ENCODE measurements around the gene PARP14. TPM values are rescaled to one million over a fixed set of nuclear protein-coding genes. Genes with fewer than 3 reads are reported as not detected.

PARP14 gene
- total and polyA plus RNA-seq, 10 of the 15 experiments (the other 5 are each of a cell fraction or from before 2014, with no cell fraction given), result 21.6 to 189 (median 92.7) TPM

- CTCF ChIA-PET, result no interaction called here
- Histone ChIP-seq H2AFZ (ENCODE audit: control insufficient read depth, low read depth, low read length) (no peak overlapping the region), H3K4me3 (no peak overlapping the region)
Observed at GRCh38 chr3:122671553-122671952, 9.1 kb upstream of the PARP14 start.

More at GRCh38 chr3:122671553-122671952, 9.1 kb upstream of the PARP14 start:
- TF ChIP-seq E2F4 (IDR thresholded peaks at IDR 0.05; ENCODE audit: low read depth, low read length), result no peak
- TF ChIP-seq SUZ12 (IDR thresholded peaks at IDR 0.05; ENCODE audit: unreplicated experiment), result no peak
- no peak for TF ChIP-seq ZNF592 (IDR thresholded peaks at IDR 0.05)
- TF ChIP-seq NFYA (IDR thresholded peaks at IDR 0.05; ENCODE audit: borderline replicate concordance, low read depth, low read length), result no peak
- TF ChIP-seq, protein P1, sequence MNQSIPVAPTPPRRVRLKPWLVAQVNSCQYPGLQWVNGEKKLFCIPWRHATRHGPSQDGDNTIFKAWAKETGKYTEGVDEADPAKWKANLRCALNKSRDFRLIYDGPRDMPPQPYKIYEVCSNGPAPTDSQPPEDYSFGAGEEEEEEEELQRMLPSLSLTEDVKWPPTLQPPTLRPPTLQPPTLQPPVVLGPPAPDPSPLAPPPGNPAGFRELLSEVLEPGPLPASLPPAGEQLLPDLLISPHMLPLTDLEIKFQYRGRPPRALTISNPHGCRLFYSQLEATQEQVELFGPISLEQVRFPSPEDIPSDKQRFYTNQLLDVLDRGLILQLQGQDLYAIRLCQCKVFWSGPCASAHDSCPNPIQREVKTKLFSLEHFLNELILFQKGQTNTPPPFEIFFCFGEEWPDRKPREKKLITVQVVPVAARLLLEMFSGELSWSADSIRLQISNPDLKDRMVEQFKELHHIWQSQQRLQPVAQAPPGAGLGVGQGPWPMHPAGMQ (IDR thresholded peaks at IDR 0.05; ENCODE audit: borderline replicate concordance), result no peak
- TF ChIP-seq BACH1 (IDR thresholded peaks at IDR 0.05; ENCODE audit: borderline replicate concordance), result no peak
- TF ChIP-seq ZNF207 (IDR thresholded peaks at IDR 0.05; ENCODE audit: borderline replicate concordance), result no peak
- no peak for TF ChIP-seq NBN (IDR thresholded peaks at IDR 0.05)
- H3K79me2 ChIP-seq (ENCODE audit: control insufficient read depth, insufficient read depth, low read length), result no peaks in the 10 kb centered on the region
- DNase-seq (ENCODE audit: low read depth, low spot score) (no peak), ATAC-seq (no peak), FAIRE-seq (no peak)
- BruUV-seq (replicated peaks), result no TSS peak
- in situ Hi-C loops (cut with MboI) (no loop called here), intact Hi-C loops (cut with micrococcal nuclease; ENCODE audit: unreplicated experiment) (no loop called here)
- ChIA-PET POLR2A (interaction anchor here (1.5 kb wide), 1 partner anchor 50 kb away, joined by 7 read pairs; no protein-coding TSS in a partner anchor), SMC1A (ENCODE audit: uncharacterized antibody, unreplicated experiment) (interaction anchor here (0.6 to 1.5 kb wide), 6 partner anchors 10 to 800 kb away, joined by 3 to 4 read pairs (median 3); no protein-coding TSS in a partner anchor), RAD21 (ENCODE audit: unreplicated experiment) (interaction anchor here (0.7 to 1.0 kb wide), 2 partner anchors 45 to 93 kb away, joined by 3 to 4 read pairs; no protein-coding TSS in a partner anchor)
- H3K9ac ChIP-seq (ENCODE audit: control insufficient read depth, insufficient read depth, low read length), result no peak overlapping the region
- no peaks in the 10 kb centered on the region for H3K36me3 ChIP-seq (ENCODE audit: control insufficient read depth in 2 of 2, insufficient read depth in 2 of 2, low read length in 1 of 2)
- no peak overlapping the region for H3K4me2 ChIP-seq (ENCODE audit: control insufficient read depth, insufficient read depth)
- peaks cover 12% of the 10 kb centered on the region for H3K4me1 ChIP-seq (ENCODE audit: control insufficient read depth, insufficient read depth, low read length)
- H3K9me3 ChIP-seq (replicated peaks; ENCODE audit: control insufficient read depth, insufficient read depth, low read length), result peaks cover 3% of the 10 kb centered on the region
- no peaks in the 10 kb centered on the region for H3K27me3 ChIP-seq (replicated peaks in 1 of 2; ENCODE audit: control insufficient read depth in 2 of 2, insufficient read depth in 2 of 2, low read length in 1 of 2)
- 72% methylated on average over 2 of the region's 2 CpGs for WGBS (ENCODE audit: insufficient coverage, insufficient replicate concordance, low lambda C conversion rate, missing lambda C conversion rate)
- H4K20me1 ChIP-seq (ENCODE audit: control insufficient read depth, insufficient read depth), result no peaks in the 10 kb centered on the region
- no peak overlapping the region for H3K27ac ChIP-seq (ENCODE audit: control insufficient read depth, insufficient read depth)

All from GM12878 (cell line).